NCI-H128 (cell line): ENCODE results near the gene MEGF11.

Experiments
- DNase-seq: peaks from one replicate; lab custom pipeline; 2025; ENCODE audit not compliant: unreplicated experiment; lab: John Stamatoyannopoulos, UW

The MEGF11 gene

GRCh38 chr15:66253418-66254088 lies at the start of gene MEGF11:
Gene MEGF11, minus strand, starts transcription at chr15:66253750. Its CDS starts 125,347 bp downstream, at chr15:66128403.
- no peak for DNase-seq

GRCh38 chr15:66302489-66303278 lies 49.1 kb upstream of the MEGF11 start:
- no peak for DNase-seq

GRCh38 chr15:66298803-66299251 lies 45.3 kb upstream of the MEGF11 start:
- DNase-seq: no peak

- no peak for DNase-seq
Measured at GRCh38 chr15:66296186-66296585, 42.6 kb upstream of the MEGF11 start.

- no peak for DNase-seq
Measured at GRCh38 chr15:66294932-66295235, 41.3 kb upstream of the MEGF11 start.

- DNase-seq: no peak
Measured at GRCh38 chr15:66294157-66294931, 40.8 kb upstream of the MEGF11 start.

GRCh38 chr15:66293419-66294156 lies 40.0 kb upstream of the MEGF11 start, which contains the start of gene DIS3L:
Gene DIS3L, plus strand, starts transcription at chr15:66293568. Its CDS starts 29 bp downstream, at chr15:66293597.
- no peak for DNase-seq

- DNase-seq: no peak
Measured at GRCh38 chr15:66292571-66293418, 39.2 kb upstream of the MEGF11 start.

- no peak for DNase-seq
Measured at GRCh38 chr15:66291816-66292570, 38.4 kb upstream of the MEGF11 start.

- DNase-seq: no peak
Measured at GRCh38 chr15:66290518-66290917, 37.0 kb upstream of the MEGF11 start.

- no peak for DNase-seq
Measured at GRCh38 chr15:66290007-66290406, 36.5 kb upstream of the MEGF11 start.

- no peak for DNase-seq
Measured at GRCh38 chr15:66288551-66289185, 35.1 kb upstream of the MEGF11 start.

GRCh38 chr15:66288093-66288492 lies 34.5 kb upstream of the MEGF11 start:
- no peak for DNase-seq

- DNase-seq: no peak
Measured at GRCh38 chr15:66287461-66288057, 34.0 kb upstream of the MEGF11 start.

GRCh38 chr15:66285533-66286280 lies 32.2 kb upstream of the MEGF11 start:
- DNase-seq: no peak

GRCh38 chr15:66284271-66284670 lies 30.7 kb upstream of the MEGF11 start:
- DNase-seq: no peak

- no peak for DNase-seq
Measured at GRCh38 chr15:66278671-66279070, 25.1 kb upstream of the MEGF11 start.

GRCh38 chr15:66278056-66278455 lies 24.5 kb upstream of the MEGF11 start:
- DNase-seq: no peak
